ENCODE measurements around the gene RPP30. TPM values are rescaled to one million over a fixed set of nuclear protein-coding genes. Genes with fewer than 3 reads are reported as not detected.
"Not testable (repeated sequence)": the region's sequence is repeated elsewhere in the genome, so short reads cannot be mapped to it uniquely, and the experiment has no call there.

Gene RPP30
- total RNA-seq, 1 experiment from 2014 or later, result 108 TPM

- DNase-seq (ENCODE audit: low spot score), result peak; percentile 84
Observed at GRCh38 chr10:90871279-90871765, 452 bp upstream of the RPP30 start.

GRCh38 chr10:90872648-90873020 is 860 bp downstream of the RPP30 start:
- DNase-seq (ENCODE audit: low spot score), result no peak

GRCh38 chr10:90879062-90879461 is 7.3 kb downstream of the RPP30 start:
- no peak for DNase-seq (ENCODE audit: low spot score)

GRCh38 chr10:90880059-90880719 is 8.4 kb downstream of the RPP30 start:
- not testable (repeated sequence) for DNase-seq (ENCODE audit: low spot score)

GRCh38 chr10:90884431-90884830 is 12.7 kb downstream of the RPP30 start:
- DNase-seq (ENCODE audit: low spot score), result no peak

- peak; percentile 22 for DNase-seq (ENCODE audit: low spot score)
Observed at GRCh38 chr10:90885176-90885575, 13.4 kb downstream of the RPP30 start.

GRCh38 chr10:90887555-90887954 is 15.8 kb downstream of the RPP30 start:
- no peak for DNase-seq (ENCODE audit: low spot score)

- no peak for DNase-seq (ENCODE audit: low spot score)
Observed at GRCh38 chr10:90888387-90888786, 16.6 kb downstream of the RPP30 start.

GRCh38 chr10:90889636-90890035 is 17.9 kb downstream of the RPP30 start:
- DNase-seq (ENCODE audit: low spot score), result no peak

GRCh38 chr10:90890347-90890746 is 18.6 kb downstream of the RPP30 start:
- no peak for DNase-seq (ENCODE audit: low spot score)

GRCh38 chr10:90893190-90893589 is 21.4 kb downstream of the RPP30 start:
- DNase-seq (ENCODE audit: low spot score), result no peak

- not testable (repeated sequence) for DNase-seq (ENCODE audit: low spot score)
Observed at GRCh38 chr10:90896916-90897315, 25.1 kb downstream of the RPP30 start.

- no peak for DNase-seq (ENCODE audit: low spot score)
Observed at GRCh38 chr10:90905925-90906324, 34.2 kb downstream of the RPP30 start.

GRCh38 chr10:90906596-90906995 is 34.8 kb downstream of the RPP30 start:
- no peak for DNase-seq (ENCODE audit: low spot score)

GRCh38 chr10:90911133-90912051 is 39.6 kb downstream of the RPP30 start:
- peak; percentile 62 for DNase-seq (ENCODE audit: low spot score)

GRCh38 chr10:90912174-90912573 is 40.4 kb downstream of the RPP30 start:
- no peak for DNase-seq (ENCODE audit: low spot score)

- DNase-seq (ENCODE audit: low spot score), result no peak
Observed at GRCh38 chr10:90912854-90913479, 41.2 kb downstream of the RPP30 start.

- no peak for DNase-seq (ENCODE audit: low spot score)
Observed at GRCh38 chr10:90913774-90914420, 42.1 kb downstream of the RPP30 start.

- DNase-seq (ENCODE audit: low spot score), result no peak
Observed at GRCh38 chr10:90914992-90915765, 43.4 kb downstream of the RPP30 start.

- DNase-seq (ENCODE audit: low spot score), result no peak
Observed at GRCh38 chr10:90915766-90916075, 43.9 kb downstream of the RPP30 start.

Measured in H4 (cell line).